HL-60 (cell line): Measurements from ENCODE around the gene FRRS1L.

Experiments used
- CTCF ChIP-seq: IDR thresholded peaks from one replicate; pipeline ENCODE4 v1.5.1; 2011; ENCODE audit warnings: low read length, control low read depth, inconsistent platforms; ENCODE audit not compliant: insufficient read depth
- GABPA ChIP-seq: IDR thresholded peaks from 2 replicates; pipeline ENCODE4 v1.6.1; 2012; ENCODE audit warnings: low read depth
- POLR2AphosphoS5 ChIP-seq: IDR thresholded peaks from 2 replicates; pipeline ENCODE4 v1.6.1; 2012; ENCODE audit warnings: low read depth
- REST ChIP-seq: IDR thresholded peaks from 2 replicates; pipeline ENCODE4 v1.6.1; 2012; ENCODE audit warnings: low read depth; ENCODE audit not compliant: insufficient replicate concordance

DNA sequence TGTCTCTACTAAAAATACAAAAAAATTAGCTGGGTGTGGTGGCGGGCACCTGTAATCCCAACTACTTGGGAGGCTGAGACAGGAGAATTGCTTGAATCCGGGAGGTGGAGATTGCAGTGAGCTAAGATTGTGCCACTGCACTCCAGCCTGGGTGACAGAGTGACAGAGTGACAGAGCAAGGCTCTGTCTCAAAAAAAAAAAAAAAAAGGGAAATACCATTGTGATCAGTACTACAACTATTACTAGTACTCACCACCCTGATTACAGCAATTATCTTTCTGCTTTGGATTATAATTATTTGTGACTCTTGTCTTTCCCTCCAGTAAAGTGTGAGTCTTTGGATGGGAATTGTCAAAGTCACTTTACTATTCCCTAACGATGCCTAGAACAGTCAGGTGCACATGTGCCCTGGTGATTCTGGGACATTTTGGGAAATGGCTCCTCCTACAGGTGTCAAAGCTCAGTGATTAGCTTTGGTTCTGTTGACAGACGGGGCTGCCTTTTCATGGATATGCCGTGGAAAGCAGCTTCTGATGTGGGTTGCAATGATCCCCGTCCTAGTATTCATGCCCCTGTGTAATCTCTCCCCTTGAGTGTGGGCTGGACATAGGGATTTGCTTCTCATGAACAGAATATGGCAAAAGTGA is 31.8 kb upstream of the FRRS1L start:
- no peak for TF ChIP-seq CTCF
- no peak for TF ChIP-seq POLR2AphosphoS5
- no peak for TF ChIP-seq REST
- TF ChIP-seq GABPA, result no peak
